Dendritic cell treated with granulocyte-macrophage colony-stimulating factor and Interleukin-4, amounts not matched to agents 40 ng/mL and 50 ng/mL, for 4 days (primary cell): ENCODE measurements around the gene DRAP1.
A peak's percentile ranks its signal among the peaks of the same experiment; 100 is the strongest.

Experiments used
- H3K27ac Mint-ChIP-seq: one replicate; pipeline ENCODE4 v1.8.0; 2022; ENCODE audit warnings: mild to moderate bottlenecking, mixed read lengths
- H3K27me3 Mint-ChIP-seq: one replicate; pipeline ENCODE4 v1.8.0; 2022; ENCODE audit warnings: mild to moderate bottlenecking, mixed read lengths
- H3K36me3 Mint-ChIP-seq: one replicate; pipeline ENCODE4 v1.8.0; 2022; ENCODE audit warnings: low read depth, mixed read lengths
- H3K4me1 Mint-ChIP-seq: one replicate; pipeline ENCODE4 v1.8.0; 2022; ENCODE audit warnings: low read depth, mixed read lengths
- H3K4me3 Mint-ChIP-seq: one replicate; pipeline ENCODE4 v1.8.0; 2022; ENCODE audit warnings: mild to moderate bottlenecking, moderate library complexity, mixed read lengths
- H3K9me3 Mint-ChIP-seq: one replicate; pipeline ENCODE4 v1.8.0; 2022; ENCODE audit warnings: mixed read lengths
- intact Hi-C: fragments of 100-400 bp; cut with micrococcal nuclease; formaldehyde crosslinking; loops from one replicate; pipeline ENCODE4 v1.15.0; 2022

The DRAP1 gene

DNA sequence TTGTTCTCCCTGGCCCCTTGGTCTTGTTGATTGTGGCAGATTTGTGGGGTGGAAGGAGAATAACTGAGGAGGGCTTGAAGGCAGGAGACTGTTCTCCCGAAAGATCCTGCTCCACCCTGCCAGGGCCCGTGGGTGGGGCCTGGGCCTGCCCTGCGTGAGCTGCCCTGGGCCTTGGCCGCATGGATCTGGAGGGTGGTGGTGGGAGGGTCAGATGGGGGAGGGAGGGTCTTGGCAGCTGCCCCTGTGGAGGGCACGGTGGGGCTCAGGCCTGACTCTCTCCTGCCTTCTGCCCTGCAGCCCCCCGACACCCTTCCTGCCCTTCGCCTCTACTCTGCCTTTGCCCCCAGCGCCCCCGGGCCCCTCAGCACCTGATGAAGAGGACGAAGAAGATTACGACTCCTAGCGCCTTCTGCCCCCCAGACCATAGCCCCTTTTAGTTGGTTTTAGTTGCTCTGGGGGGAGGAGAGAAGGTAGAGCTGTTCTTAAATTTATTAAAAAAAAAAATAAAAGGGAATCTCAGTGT, 1.9 kb downstream of the DRAP1 start:
- Mint-ChIP-seq H3K4me3 (peak overlapping the region; percentile 97), H3K36me3 (peaks cover 81% of the 10 kb centered on the region), H3K4me1 (peaks cover 66% of the 10 kb centered on the region), H3K9me3 (no peaks in the 10 kb centered on the region), H3K27ac (no peak overlapping the region), H3K27me3 (no peaks in the 10 kb centered on the region)
- intact Hi-C loops = no loop called here

DNA sequence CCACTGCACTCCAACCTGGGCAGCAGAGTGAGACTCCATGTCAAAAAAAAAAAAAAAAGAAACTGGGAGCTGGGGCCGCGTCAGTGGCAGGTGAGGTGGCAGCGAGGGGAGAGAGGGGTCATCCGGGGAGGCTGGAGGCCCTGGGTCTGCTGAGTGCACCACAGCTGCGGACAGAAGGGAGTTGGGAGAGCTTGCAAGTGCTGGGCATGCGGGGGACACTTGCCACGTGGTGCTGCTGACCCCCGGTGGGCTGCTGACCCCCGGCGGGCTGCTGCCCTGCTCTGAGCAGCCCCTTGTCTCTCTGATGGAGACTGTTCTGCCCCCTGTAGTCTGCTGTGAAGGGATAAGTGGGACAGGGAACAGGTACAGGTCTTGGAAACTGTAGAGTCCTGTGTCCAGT, 2.6 kb downstream of the DRAP1 start:
- Mint-ChIP-seq H3K4me1 (peaks cover 59% of the 10 kb centered on the region), H3K4me3 (peak overlapping the region; percentile 40), H3K9me3 (no peaks in the 10 kb centered on the region), H3K27me3 (no peaks in the 10 kb centered on the region), H3K27ac (peak overlapping the region; percentile 66), H3K36me3 (peaks cover 78% of the 10 kb centered on the region)
- intact Hi-C loops = no loop called here

DNA sequence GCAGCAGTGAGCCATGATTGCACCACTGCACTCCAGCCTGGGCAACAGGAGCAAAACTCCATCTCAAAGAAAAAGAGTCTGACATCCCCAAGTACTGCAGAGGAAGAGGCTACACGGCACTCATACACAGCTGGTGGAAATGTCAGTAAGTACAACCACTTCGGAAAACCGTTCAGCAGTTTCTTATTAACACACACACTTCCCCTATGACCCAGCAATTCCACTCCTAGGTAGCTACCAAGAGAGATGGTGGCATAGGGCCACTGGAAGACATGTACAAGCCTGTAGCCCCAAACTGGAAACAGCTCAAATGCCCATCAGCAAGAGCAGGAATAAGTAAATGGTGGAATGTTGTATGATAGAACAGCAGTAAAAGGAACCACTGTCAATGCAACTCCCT, 3.3 kb downstream of the DRAP1 start:
- H3K4me1 Mint-ChIP-seq = peaks cover 59% of the 10 kb centered on the region
- H3K27me3 Mint-ChIP-seq = no peaks in the 10 kb centered on the region
- peak overlapping the region; percentile 66 for H3K27ac Mint-ChIP-seq
- intact Hi-C loops = no loop called here
- H3K9me3 Mint-ChIP-seq = no peaks in the 10 kb centered on the region
- H3K4me3 Mint-ChIP-seq = peak overlapping the region; percentile 44
- H3K36me3 Mint-ChIP-seq = peaks cover 72% of the 10 kb centered on the region

DNA sequence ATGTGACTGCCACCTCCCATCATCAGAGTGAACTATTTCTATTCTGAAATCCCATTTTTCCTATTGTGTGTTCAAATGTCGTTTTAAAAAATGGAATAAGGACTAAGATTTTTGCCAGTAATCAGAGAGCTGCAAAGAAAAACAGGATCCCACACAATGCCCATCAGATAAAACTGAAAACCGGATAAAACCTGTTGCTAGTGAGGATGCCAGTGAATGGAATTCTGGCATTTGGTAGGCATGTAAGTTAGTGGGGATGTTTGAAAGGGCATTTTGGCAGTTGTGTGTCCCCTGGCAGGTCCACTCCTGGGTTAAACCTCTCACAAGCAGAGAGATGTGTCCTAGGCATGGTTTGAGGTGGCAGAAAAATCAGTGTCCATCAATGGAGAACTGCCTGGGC, 6.2 kb downstream of the DRAP1 start:
- Mint-ChIP-seq H3K4me1 (peaks cover 72% of the 10 kb centered on the region), H3K27ac (peak overlapping the region; percentile 34), H3K4me3 (no peak overlapping the region), H3K27me3 (no peaks in the 10 kb centered on the region), H3K36me3 (peaks cover 59% of the 10 kb centered on the region), H3K9me3 (no peaks in the 10 kb centered on the region)
- intact Hi-C loops = no loop called here

DNA sequence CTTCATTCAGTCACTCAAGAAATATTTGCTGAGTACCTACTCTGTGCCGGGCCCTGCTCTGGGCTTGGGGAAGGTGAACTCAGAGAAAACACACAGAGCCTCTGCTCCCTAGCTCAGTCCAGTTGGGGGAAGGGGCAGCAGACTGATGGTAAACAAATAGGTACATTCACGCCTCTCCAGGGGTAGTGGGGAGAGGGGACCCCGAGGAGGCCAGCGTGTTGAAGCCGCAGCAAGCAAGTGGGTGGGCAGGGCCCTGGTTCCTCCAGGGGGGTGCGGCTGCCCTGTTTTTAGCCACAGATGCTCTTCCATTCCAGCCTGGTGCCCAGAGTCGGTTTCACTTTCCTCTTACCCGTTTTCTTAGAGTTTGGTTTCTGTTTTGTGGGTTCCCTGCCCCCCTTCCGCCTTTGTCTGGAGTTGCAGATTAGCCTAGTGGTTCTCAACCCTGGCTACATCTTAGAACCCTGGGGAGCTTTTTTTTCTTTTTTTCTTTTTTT, 8.7 kb downstream of the DRAP1 start:
- Mint-ChIP-seq H3K4me1 (peaks cover 64% of the 10 kb centered on the region), H3K4me3 (peak overlapping the region; percentile 71), H3K27me3 (no peaks in the 10 kb centered on the region), H3K36me3 (peaks cover 34% of the 10 kb centered on the region), H3K9me3 (no peaks in the 10 kb centered on the region), H3K27ac (peak overlapping the region; percentile 93)
- intact Hi-C loops = no loop called here

DNA sequence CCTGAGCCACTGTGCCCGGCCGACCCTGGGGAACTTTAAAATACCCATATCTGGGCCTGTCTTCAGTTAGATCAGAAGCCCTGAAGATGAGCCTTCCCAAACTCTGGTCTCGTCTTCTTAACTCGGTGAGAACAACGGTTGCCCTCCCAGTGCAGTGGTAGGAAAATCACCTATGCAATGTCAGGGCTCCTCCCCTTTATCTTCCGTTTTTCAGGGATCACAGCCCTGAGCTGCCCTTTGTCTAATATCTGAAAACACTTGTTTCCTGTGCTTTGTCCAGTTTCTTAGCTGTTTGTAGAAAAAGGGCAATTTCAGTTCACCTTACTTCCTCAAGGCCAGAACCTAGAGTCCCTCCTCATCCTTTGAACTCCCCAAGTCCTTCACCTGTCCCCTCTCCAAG, 9.4 kb downstream of the DRAP1 start:
- Mint-ChIP-seq H3K4me1 (peaks cover 64% of the 10 kb centered on the region), H3K9me3 (no peaks in the 10 kb centered on the region), H3K36me3 (peaks cover 27% of the 10 kb centered on the region), H3K4me3 (peak overlapping the region; percentile 71), H3K27ac (peak overlapping the region; percentile 93), H3K27me3 (no peaks in the 10 kb centered on the region)
- intact Hi-C loops = no loop called here

DNA sequence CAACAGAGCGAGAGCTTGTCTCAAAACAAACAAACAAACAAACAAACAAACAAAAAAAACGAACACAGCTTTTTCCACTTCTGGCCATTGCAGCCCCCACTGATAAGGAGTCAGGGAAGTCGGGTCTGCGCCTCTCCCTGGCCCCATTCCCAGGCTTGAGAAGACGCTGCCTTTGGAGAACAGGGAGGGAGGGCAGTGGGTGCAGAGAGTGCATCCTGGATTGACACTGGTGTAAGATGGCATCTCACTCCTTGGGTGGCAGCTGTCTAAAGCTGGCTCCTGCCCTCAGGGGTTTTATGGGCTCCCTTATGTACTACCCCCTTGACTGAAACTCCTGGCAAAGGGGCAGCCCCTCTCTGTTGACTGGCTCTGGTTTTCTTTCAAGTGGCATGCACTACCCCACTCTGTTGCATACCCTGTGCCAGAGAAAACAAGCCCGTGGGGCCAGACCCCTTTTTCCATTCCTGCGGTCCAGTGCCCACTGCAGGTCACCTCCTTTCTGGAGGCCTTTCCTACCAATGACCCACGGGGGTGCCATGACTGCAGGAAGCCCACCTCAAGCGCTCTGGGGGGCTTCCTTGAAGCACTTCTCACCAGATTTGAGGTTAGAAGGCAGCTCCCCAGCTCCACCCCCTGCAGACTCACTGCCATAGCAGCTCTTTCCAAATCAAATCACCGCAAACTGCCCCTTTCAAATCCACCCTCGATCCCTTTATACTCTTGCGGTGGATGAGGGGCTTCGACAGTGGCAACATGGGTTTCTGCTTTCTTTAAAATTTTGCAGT, 12.7 kb downstream of the DRAP1 start:
- Mint-ChIP-seq H3K4me1 (peaks cover 50% of the 10 kb centered on the region), H3K4me3 (no peak overlapping the region), H3K9me3 (no peaks in the 10 kb centered on the region), H3K27me3 (no peaks in the 10 kb centered on the region), H3K36me3 (no peaks in the 10 kb centered on the region), H3K27ac (peak overlapping the region; percentile 49)
- intact Hi-C loops = no loop called here

DNA sequence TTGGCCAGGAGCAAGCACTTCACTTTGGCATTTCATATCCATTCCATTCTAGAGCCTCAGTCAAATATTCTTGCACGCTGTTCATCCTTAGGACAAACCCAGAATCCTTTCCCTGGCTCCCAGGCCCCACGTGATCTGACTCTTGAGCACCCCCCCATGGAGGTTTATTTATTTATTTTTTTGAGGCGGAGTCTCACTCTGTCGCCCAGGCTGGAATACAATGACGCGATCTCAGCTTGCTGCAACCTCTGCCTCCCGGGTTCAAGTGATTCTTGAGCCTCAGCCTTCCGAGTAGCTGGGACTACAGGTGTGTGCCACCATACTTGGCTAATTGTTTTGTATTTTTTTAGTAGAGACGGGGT, 13.3 kb downstream of the DRAP1 start:
- Mint-ChIP-seq H3K4me1 (peaks cover 50% of the 10 kb centered on the region), H3K4me3 (no peak overlapping the region), H3K27me3 (no peaks in the 10 kb centered on the region), H3K27ac (no peak overlapping the region), H3K36me3 (no peaks in the 10 kb centered on the region), H3K9me3 (no peaks in the 10 kb centered on the region)
- intact Hi-C loops = no loop called here

DNA sequence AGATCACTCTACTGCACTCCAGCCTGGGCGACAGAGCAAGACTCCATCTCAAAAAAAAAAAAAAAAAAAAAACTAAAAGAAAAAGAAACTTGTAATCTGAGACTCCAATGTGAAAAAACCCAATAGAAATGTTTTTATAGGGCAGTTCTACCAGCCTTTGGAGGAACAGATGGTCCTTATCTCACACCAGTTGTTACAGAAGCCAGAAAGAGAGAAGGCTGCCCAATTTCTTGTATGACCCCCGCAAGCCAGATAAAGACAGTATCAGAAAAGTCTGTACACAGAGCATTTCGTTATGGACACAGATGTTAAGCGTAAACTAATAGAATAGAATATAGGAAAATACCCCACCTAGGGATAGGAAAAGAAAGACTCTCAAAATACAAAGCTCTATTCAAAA, 14.8 kb downstream of the DRAP1 start:
- no peaks in the 10 kb centered on the region for H3K27me3 Mint-ChIP-seq
- no peaks in the 10 kb centered on the region for H3K9me3 Mint-ChIP-seq
- no peaks in the 10 kb centered on the region for H3K36me3 Mint-ChIP-seq
- intact Hi-C loops = no loop called here
- H3K27ac Mint-ChIP-seq = no peak overlapping the region
- H3K4me1 Mint-ChIP-seq = peaks cover 50% of the 10 kb centered on the region
- H3K4me3 Mint-ChIP-seq = no peak overlapping the region

DNA sequence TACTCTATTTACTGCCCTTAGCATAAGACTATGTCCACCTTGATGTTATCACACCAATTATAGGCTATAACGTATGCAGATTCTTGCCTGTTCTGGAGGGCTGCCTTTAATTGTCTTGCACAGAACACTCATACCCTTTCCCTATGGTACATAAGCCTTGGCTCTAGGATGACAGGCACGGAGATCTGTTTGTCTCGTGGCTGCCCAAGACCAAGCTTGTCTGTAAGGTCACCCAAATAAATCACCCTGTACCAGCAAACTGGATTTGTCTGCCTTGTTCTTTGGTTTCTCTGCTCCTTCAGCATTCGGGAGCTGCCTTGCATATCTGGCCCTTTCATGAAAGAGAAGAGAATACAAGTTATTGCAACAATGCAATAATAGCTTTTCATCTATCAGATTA, 18.5 kb downstream of the DRAP1 start:
- intact Hi-C loops = no loop called here
- Mint-ChIP-seq H3K27me3 (no peaks in the 10 kb centered on the region), H3K9me3 (no peaks in the 10 kb centered on the region), H3K36me3 (no peaks in the 10 kb centered on the region), H3K27ac (no peak overlapping the region), H3K4me1 (peaks cover 64% of the 10 kb centered on the region), H3K4me3 (no peak overlapping the region)

DNA sequence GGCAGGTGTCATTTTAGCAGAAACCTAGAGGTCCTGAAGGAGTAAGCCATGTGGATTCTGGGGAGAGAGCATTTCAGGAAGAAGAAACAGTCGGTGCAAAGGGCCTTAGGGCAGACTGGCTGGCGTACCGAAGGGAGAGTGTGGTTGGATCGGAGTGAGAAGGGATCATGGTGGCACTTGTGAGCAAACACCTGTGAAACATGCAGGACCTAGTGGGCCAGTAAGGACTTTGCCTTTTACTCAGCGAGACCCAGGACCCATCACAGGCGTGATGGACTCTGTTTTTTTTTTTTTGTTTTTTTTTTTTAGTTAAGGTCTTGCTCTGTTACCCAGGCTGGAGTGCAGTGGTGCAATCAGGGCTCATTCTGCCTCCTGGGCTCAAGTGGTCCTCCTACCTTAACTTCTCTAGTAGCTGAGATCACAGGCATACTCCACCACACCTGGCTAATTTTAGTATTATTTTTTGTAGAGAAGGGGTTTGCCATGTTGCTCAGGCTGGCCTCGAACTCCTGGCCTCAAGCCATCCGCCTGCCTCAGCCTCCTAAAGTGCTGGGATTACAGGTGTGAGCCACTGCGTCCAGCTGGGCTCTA, 22.6 kb downstream of the DRAP1 start:
- H3K4me3 Mint-ChIP-seq = peak overlapping the region; percentile 62

DNA sequence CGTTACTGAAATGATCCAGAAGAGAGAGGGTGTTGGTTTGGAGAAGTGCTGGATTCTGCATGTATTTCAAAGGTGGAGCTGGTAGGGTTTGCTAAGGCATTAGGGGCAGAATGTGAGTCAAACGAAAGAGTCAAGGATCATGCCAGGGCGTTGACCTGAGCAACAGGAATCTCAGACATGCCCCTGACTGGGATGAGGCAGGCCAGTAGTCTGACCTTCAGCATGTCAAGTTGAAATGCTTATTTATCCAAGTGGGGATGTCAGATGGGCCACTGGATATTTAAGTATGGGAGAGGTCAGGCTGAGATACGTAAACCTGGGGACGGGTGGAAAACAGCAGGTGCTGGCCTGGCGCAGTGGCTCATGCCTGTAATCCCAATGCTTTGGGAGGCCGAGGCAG, 23.3 kb downstream of the DRAP1 start:
- H3K9me3 Mint-ChIP-seq = no peaks in the 10 kb centered on the region
- peak overlapping the region; percentile 94 for H3K27ac Mint-ChIP-seq
- H3K4me1 Mint-ChIP-seq = peaks cover 64% of the 10 kb centered on the region
- intact Hi-C loops = no loop called here
- peaks cover 2% of the 10 kb centered on the region for H3K27me3 Mint-ChIP-seq
- no peaks in the 10 kb centered on the region for H3K36me3 Mint-ChIP-seq
- no peak overlapping the region for H3K4me3 Mint-ChIP-seq

More for the DNA sequence above, 22.6 kb downstream of the DRAP1 start:
- intact Hi-C loops = loop anchor here (1.0 kb wide), 1 partner anchor 23 kb away; the partner anchor contains the start of genes C11orf68 and DRAP1
- Mint-ChIP-seq H3K4me1 (peaks cover 64% of the 10 kb centered on the region), H3K36me3 (no peaks in the 10 kb centered on the region), H3K9me3 (no peaks in the 10 kb centered on the region), H3K27ac (peak overlapping the region; percentile 94), H3K27me3 (no peaks in the 10 kb centered on the region)

DNA sequence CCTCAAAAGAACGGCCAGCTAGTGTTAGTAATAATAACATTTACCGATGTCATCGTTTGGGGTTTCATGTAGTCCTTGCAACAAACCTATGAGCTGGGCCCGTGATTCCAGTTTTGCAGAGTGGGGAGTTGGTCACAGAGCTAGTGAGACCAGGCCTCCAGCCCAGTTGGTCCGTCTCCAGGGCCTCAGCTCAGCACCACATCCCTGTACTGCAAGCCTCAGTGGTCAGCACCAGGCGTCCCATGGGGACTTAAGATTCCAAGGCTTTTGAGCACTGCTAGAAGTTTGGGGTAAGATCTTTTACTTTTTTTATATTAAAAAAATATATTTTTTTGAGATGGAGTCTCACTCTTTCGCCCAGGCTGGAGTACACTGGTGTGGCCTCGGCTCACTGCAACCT, 25.0 kb downstream of the DRAP1 start:
- H3K27ac Mint-ChIP-seq = peak overlapping the region; percentile 29

DNA sequence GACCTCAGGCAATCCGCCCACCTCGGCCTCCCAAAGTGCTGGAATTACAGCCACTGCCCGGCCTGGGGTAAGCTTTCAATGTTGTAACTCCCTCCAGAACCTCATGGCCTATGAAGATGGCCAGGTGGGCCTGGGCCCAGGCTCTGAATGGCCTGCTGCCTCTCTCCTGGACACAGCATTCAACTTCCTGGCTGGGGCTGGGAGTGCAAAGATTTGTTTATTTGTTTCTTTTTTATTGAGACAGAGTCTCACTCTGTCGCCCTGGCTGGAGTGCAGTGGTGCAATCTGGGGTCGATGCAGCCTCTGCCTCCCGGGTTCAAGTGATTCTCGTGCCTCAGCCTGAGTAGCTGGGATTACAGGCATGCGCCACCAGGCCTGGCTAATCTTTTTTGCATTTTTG, 25.5 kb downstream of the DRAP1 start:
- intact Hi-C loops = no loop called here
- Mint-ChIP-seq H3K36me3 (no peaks in the 10 kb centered on the region), H3K27ac (peak overlapping the region; percentile 29), H3K27me3 (peaks cover 11% of the 10 kb centered on the region), H3K4me1 (peaks cover 47% of the 10 kb centered on the region), H3K9me3 (no peaks in the 10 kb centered on the region), H3K4me3 (no peak overlapping the region)

More for the DNA sequence above, 25.0 kb downstream of the DRAP1 start:
- Mint-ChIP-seq H3K4me3 (no peak overlapping the region), H3K9me3 (no peaks in the 10 kb centered on the region), H3K27me3 (peaks cover 11% of the 10 kb centered on the region), H3K4me1 (peaks cover 48% of the 10 kb centered on the region), H3K36me3 (no peaks in the 10 kb centered on the region)
- intact Hi-C loops = no loop called here
